ENCODE results near the gene ZNF568.

The ZNF568 gene

GRCh38 chr19:36963280-36963679 lies 47.1 kb downstream of the ZNF568 start:
- no peaks in the 10 kb centered on the region for H3K4me1 ChIP-seq (ENCODE audit: low read length)
- H3K27me3 ChIP-seq (ENCODE audit: low read depth, low read length), result no peaks in the 10 kb centered on the region
- no peak overlapping the region for H3K9ac ChIP-seq (ENCODE audit: low read length)
- TF ChIP-seq EZH2phosphoT487 (IDR thresholded peaks at IDR 0.05; ENCODE audit: low read depth) (no peak), CTCF (IDR thresholded peaks at IDR 0.05; ENCODE audit: low read depth, low read length) (no peak)
- no peak overlapping the region for H3K4me2 ChIP-seq (ENCODE audit: low read length)
- no peak overlapping the region for H3K4me3 ChIP-seq (ENCODE audit: low read length)
- H3K36me3 ChIP-seq (replicated peaks; ENCODE audit: low read depth, low read length), result peaks cover 3% of the 10 kb centered on the region
- H4K20me1 ChIP-seq (ENCODE audit: insufficient read depth, low read length), result no peaks in the 10 kb centered on the region
- H3K79me2 ChIP-seq (ENCODE audit: low read length), result no peaks in the 10 kb centered on the region
- H3K27ac ChIP-seq (ENCODE audit: low read length), result no peak overlapping the region
- H3K9me3 ChIP-seq (ENCODE audit: insufficient read depth, low read length), result peaks cover 19% of the 10 kb centered on the region; the same call in 1 of the 2 replicates
- no peak overlapping the region for H2AFZ ChIP-seq (ENCODE audit: low read depth, low read length)

- H3K27ac ChIP-seq (ENCODE audit: low read length), result no peak overlapping the region
- TF ChIP-seq EZH2phosphoT487 (IDR thresholded peaks at IDR 0.05; ENCODE audit: low read depth) (no peak), CTCF (IDR thresholded peaks at IDR 0.05; ENCODE audit: low read depth, low read length) (no peak)
- no peaks in the 10 kb centered on the region for H3K27me3 ChIP-seq (ENCODE audit: low read depth, low read length)
- H2AFZ ChIP-seq (ENCODE audit: low read depth, low read length), result no peak overlapping the region
- no peaks in the 10 kb centered on the region for H3K36me3 ChIP-seq (replicated peaks; ENCODE audit: low read depth, low read length)
- H3K9me3 ChIP-seq (ENCODE audit: insufficient read depth, low read length), result 0 out of 2 replicates have a peak, but pooled peaks cover 6% of the 10 kb centered on the region
- no peak overlapping the region for H3K4me2 ChIP-seq (ENCODE audit: low read length)
- H3K79me2 ChIP-seq (ENCODE audit: low read length), result no peaks in the 10 kb centered on the region
- no peaks in the 10 kb centered on the region for H4K20me1 ChIP-seq (ENCODE audit: insufficient read depth, low read length)
- no peak overlapping the region for H3K9ac ChIP-seq (ENCODE audit: low read length)
- H3K4me1 ChIP-seq (ENCODE audit: low read length), result no peaks in the 10 kb centered on the region
- H3K4me3 ChIP-seq (ENCODE audit: low read length), result no peak overlapping the region
Observed at GRCh38 chr19:36972571-36972970, 56.4 kb downstream of the ZNF568 start.

GRCh38 chr19:36973021-36973843 lies 57.1 kb downstream of the ZNF568 start:
- Histone ChIP-seq H3K27me3 (ENCODE audit: low read depth, low read length) (no peaks in the 10 kb centered on the region), H3K9ac (ENCODE audit: low read length) (no peak overlapping the region), H3K9me3 (ENCODE audit: insufficient read depth, low read length) (0 out of 2 replicates have a peak, but pooled peaks cover 6% of the 10 kb centered on the region), H3K79me2 (ENCODE audit: low read length) (no peaks in the 10 kb centered on the region), H3K4me3 (ENCODE audit: low read length) (no peak overlapping the region), H3K4me2 (ENCODE audit: low read length) (no peak overlapping the region), H4K20me1 (ENCODE audit: insufficient read depth, low read length) (no peaks in the 10 kb centered on the region), H2AFZ (ENCODE audit: low read depth, low read length) (no peak overlapping the region), H3K36me3 (replicated peaks; ENCODE audit: low read depth, low read length) (no peaks in the 10 kb centered on the region), H3K27ac (ENCODE audit: low read length) (no peak overlapping the region), H3K4me1 (ENCODE audit: low read length) (no peaks in the 10 kb centered on the region)
- TF ChIP-seq EZH2phosphoT487 (IDR thresholded peaks at IDR 0.05; ENCODE audit: low read depth) (no peak), CTCF (IDR thresholded peaks at IDR 0.05; ENCODE audit: low read depth, low read length) (no peak)

- TF ChIP-seq CTCF (IDR thresholded peaks at IDR 0.05; ENCODE audit: low read depth, low read length), result no peak
- TF ChIP-seq EZH2phosphoT487 (IDR thresholded peaks at IDR 0.05; ENCODE audit: low read depth), result no peak
- Histone ChIP-seq H3K27me3 (ENCODE audit: low read depth, low read length) (no peaks in the 10 kb centered on the region), H4K20me1 (ENCODE audit: insufficient read depth, low read length) (no peaks in the 10 kb centered on the region), H3K9ac (ENCODE audit: low read length) (no peak overlapping the region), H3K4me1 (ENCODE audit: low read length) (no peaks in the 10 kb centered on the region), H3K9me3 (ENCODE audit: insufficient read depth, low read length) (0 out of 2 replicates have a peak, but pooled peaks cover 6% of the 10 kb centered on the region), H3K79me2 (ENCODE audit: low read length) (no peaks in the 10 kb centered on the region), H2AFZ (ENCODE audit: low read depth, low read length) (no peak overlapping the region), H3K36me3 (replicated peaks; ENCODE audit: low read depth, low read length) (no peaks in the 10 kb centered on the region), H3K27ac (ENCODE audit: low read length) (no peak overlapping the region), H3K4me2 (ENCODE audit: low read length) (no peak overlapping the region), H3K4me3 (ENCODE audit: low read length) (no peak overlapping the region)
Observed at GRCh38 chr19:36973844-36974195, 57.7 kb downstream of the ZNF568 start.

Measured in OCI-LY3 (cell line).